ENCODE results near the gene ACP2. TPM values are rescaled to one million over a fixed set of nuclear protein-coding genes. Genes with fewer than 3 reads are reported as not detected.
"Not testable (repeated sequence)": the region's sequence is repeated elsewhere in the genome, so short reads cannot be mapped to it uniquely, and the experiment has no call there.

The ACP2 gene
- total RNA-seq, 1 donor from 2014 or later, result 22.5 TPM

DNA sequence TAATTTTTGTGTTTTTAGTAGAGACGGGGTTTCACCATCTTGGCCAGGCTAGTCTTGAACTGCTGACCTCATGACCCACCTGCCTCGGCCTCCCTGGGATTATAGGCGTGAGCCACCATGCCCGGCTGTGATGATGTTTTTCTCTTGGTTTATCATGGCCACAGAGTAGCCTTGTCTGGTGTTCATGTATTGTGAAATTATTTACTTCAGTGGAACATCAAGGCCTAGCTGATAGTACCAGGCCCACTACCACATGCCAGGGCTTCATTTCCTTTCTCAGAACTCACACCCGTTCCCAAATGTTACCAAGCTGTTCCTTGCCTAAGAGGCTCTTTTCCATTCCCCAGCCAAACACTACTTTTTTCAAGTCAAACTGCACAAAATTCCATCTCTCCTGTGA is 40.0 kb downstream of the ACP2 start:
- POLR2A ChIA-PET, result no interaction called here
- ATAC-seq (ENCODE audit: low read depth), result no peak
- TF ChIP-seq, protein P1, sequence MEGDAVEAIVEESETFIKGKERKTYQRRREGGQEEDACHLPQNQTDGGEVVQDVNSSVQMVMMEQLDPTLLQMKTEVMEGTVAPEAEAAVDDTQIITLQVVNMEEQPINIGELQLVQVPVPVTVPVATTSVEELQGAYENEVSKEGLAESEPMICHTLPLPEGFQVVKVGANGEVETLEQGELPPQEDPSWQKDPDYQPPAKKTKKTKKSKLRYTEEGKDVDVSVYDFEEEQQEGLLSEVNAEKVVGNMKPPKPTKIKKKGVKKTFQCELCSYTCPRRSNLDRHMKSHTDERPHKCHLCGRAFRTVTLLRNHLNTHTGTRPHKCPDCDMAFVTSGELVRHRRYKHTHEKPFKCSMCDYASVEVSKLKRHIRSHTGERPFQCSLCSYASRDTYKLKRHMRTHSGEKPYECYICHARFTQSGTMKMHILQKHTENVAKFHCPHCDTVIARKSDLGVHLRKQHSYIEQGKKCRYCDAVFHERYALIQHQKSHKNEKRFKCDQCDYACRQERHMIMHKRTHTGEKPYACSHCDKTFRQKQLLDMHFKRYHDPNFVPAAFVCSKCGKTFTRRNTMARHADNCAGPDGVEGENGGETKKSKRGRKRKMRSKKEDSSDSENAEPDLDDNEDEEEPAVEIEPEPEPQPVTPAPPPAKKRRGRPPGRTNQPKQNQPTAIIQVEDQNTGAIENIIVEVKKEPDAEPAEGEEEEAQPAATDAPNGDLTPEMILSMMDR (IDR thresholded peaks at IDR 0.05), result no peak
- H3K27me3 Mint-ChIP-seq, result no peaks in the 10 kb centered on the region
- no peak overlapping the region for H3K4me3 Mint-ChIP-seq
- CTCF ChIA-PET, result no interaction called here
- H3K36me3 Mint-ChIP-seq (ENCODE audit: low read depth), result no peaks in the 10 kb centered on the region
- H3K9me3 Mint-ChIP-seq, result no peaks in the 10 kb centered on the region
- DNase-seq, result no peak
- H3K4me1 Mint-ChIP-seq, result no peaks in the 10 kb centered on the region
- no peak overlapping the region for H3K27ac Mint-ChIP-seq
- intact Hi-C loops (cut with micrococcal nuclease), result no loop called here

DNA sequence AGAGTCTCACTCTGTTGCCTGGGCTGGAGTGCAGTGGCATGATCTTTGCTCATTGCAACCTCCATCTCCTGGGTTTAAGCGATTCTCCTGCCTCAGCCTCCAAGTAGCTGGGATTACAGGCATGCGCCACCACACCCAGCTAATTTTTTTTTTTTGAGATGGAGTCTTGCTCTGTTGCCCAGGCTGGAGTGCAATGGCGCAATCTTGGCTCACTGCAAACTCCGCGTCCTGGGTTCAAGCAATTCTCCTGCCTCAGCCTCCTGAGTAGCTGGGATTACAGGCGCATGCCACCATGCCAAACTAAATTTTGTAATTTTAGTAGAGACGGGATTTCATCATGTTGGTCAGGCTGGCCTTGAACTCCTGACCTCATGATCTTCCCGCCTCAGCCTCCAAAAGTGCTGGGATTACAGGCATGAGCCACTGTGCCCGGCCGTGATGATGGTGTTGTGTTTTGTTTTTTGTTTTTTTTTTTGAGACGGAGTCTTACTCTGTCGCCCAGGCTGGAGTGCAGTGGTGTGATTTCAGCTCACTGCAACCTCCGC is 40.5 kb downstream of the ACP2 start:
- CTCF ChIA-PET; H3K36me3 Mint-ChIP-seq (ENCODE audit: low read depth); H3K9me3 Mint-ChIP-seq; DNase-seq; H3K4me3 Mint-ChIP-seq; intact Hi-C loops (cut with micrococcal nuclease); H3K27ac Mint-ChIP-seq; ATAC-seq (ENCODE audit: low read depth); H3K27me3 Mint-ChIP-seq; H3K4me1 Mint-ChIP-seq: not testable (repeated sequence)
- POLR2A ChIA-PET, result interaction anchor here (0.7 kb wide), 2 partner anchors 787 to 793 kb away, joined by 3 read pairs; no protein-coding TSS in a partner anchor

DNA sequence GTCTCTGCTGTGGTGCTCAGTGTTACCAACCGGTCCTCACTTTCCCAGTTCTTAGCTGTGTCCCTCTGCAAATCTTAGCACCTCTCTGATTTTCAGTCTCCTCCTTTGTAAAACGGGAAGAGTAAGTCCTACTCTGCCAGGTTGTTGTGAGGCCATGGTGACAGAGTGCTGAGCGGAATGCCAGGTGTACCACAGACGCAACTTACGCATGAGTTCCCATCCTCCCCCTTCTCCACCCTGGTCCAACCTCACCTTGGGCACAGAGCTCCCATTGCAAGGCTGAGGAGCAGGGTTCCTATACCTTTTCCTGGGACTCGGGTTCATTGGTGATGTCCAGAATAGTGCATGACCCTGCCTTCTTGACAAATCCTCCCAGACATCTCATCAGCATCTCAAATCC is 41.2 kb downstream of the ACP2 start:
- CTCF ChIA-PET, result no interaction called here
- POLR2A ChIA-PET, result interaction anchor here (0.7 kb wide), 1 partner anchor 793 kb away, joined by 3 read pairs; no protein-coding TSS in a partner anchor
- no peak overlapping the region for H3K27ac Mint-ChIP-seq
- no peaks in the 10 kb centered on the region for H3K9me3 Mint-ChIP-seq
- intact Hi-C loops (cut with micrococcal nuclease), result no loop called here
- no peak for ATAC-seq (ENCODE audit: low read depth)
- TF ChIP-seq, protein P1 (IDR thresholded peaks at IDR 0.05), result no peak
- no peaks in the 10 kb centered on the region for H3K36me3 Mint-ChIP-seq (ENCODE audit: low read depth)
- DNase-seq, result no peak
- no peaks in the 10 kb centered on the region for H3K27me3 Mint-ChIP-seq
- no peaks in the 10 kb centered on the region for H3K4me1 Mint-ChIP-seq
- no peak overlapping the region for H3K4me3 Mint-ChIP-seq

DNA sequence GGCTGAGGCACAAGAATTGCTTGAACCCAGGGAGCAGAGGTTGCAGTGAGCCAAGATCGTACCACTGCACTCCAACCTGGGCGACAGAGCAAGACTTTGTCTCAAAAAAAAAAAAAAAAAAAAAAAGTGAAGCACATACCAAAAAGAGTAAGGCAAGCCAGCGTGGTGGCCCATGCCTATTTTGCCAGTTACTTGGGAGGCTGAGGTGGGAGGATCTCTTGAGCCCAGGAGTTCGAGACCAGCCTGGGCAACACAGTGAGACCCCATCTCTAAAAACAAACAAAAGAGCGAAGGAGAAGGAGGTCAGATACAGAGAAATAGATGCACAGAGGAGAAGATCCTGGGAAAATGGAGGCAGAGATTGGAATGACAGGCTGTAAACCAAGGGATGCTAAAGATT is 42.0 kb downstream of the ACP2 start:
- CTCF ChIA-PET, result interaction anchor here (0.8 kb wide), 1 partner anchor 28 kb away, joined by 3 read pairs; no protein-coding TSS in a partner anchor
- DNase-seq; H3K27ac Mint-ChIP-seq; H3K36me3 Mint-ChIP-seq (ENCODE audit: low read depth); H3K4me3 Mint-ChIP-seq; POLR2A ChIA-PET; ATAC-seq (ENCODE audit: low read depth); H3K4me1 Mint-ChIP-seq; H3K27me3 Mint-ChIP-seq; intact Hi-C loops (cut with micrococcal nuclease); H3K9me3 Mint-ChIP-seq: not testable (repeated sequence)

DNA sequence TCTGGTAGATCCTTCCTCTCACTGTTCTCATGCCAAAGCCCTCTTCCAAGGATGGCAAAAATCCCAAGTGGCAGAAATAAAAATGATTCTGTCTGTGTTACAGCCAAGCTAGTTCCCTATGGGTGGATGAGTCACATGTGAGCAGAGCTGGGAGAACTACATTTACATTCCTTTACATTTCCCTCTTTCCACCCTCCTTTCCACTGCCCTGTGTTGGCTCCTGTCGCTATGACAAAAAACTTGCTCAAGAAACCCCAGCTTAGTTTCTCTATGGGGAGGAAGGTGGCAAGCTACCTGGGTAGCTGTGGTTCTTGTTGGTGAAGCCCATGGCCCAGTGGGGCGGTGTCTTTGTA is 44.0 kb downstream of the ACP2 start:
- H3K27me3 Mint-ChIP-seq, result no peaks in the 10 kb centered on the region
- DNase-seq, result no peak
- H3K4me1 Mint-ChIP-seq, result no peaks in the 10 kb centered on the region
- no peaks in the 10 kb centered on the region for H3K36me3 Mint-ChIP-seq (ENCODE audit: low read depth)
- CTCF ChIA-PET, result interaction anchor here (1.1 kb wide), 1 partner anchor 24 kb away, joined by 4 read pairs; no protein-coding TSS in a partner anchor
- TF ChIP-seq, protein P1 (IDR thresholded peaks at IDR 0.05), result no peak
- POLR2A ChIA-PET, result interaction anchor here (1.2 kb wide), 1 partner anchor 33 kb away, joined by 3 read pairs; no protein-coding TSS in a partner anchor
- no peak for ATAC-seq (ENCODE audit: low read depth)
- no peak overlapping the region for H3K4me3 Mint-ChIP-seq
- intact Hi-C loops (cut with micrococcal nuclease), result no loop called here
- H3K9me3 Mint-ChIP-seq, result no peaks in the 10 kb centered on the region
- no peak overlapping the region for H3K27ac Mint-ChIP-seq

DNA sequence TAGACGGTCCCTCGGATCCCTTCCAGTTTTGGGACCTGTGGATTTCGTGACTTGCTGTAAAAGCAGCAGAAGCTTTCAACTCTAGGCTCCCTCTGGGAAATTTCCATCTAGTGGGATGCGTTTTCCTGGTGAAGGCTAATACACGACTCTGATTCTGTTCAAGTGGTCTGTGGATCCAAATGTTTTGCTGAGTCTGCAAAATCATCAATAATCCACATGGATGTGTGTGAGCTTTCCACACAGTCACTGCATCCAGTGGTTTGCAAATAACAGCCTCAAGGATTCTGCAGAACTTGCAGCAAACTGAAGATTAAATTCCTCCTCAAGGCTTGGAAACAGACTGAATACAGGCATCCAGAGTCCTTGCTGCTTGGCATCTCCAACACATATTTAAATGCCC is 46.0 kb downstream of the ACP2 start:
- no peaks in the 10 kb centered on the region for H3K27me3 Mint-ChIP-seq
- CTCF ChIA-PET, result no interaction called here

More for the DNA sequence above, 46.0 kb downstream of the ACP2 start:
- Mint-ChIP-seq H3K27ac (no peak overlapping the region), H3K4me3 (no peak overlapping the region), H3K4me1 (no peaks in the 10 kb centered on the region), H3K36me3 (ENCODE audit: low read depth) (no peaks in the 10 kb centered on the region), H3K9me3 (no peaks in the 10 kb centered on the region)
- intact Hi-C loops (cut with micrococcal nuclease), result no loop called here
- no peak for ATAC-seq (ENCODE audit: low read depth)
- POLR2A ChIA-PET, result no interaction called here
- DNase-seq, result no peak
- TF ChIP-seq, protein P1 (IDR thresholded peaks at IDR 0.05), result no peak
